ENCODE results near the gene CRYBB2.

- TF ChIP-seq, protein P1, sequence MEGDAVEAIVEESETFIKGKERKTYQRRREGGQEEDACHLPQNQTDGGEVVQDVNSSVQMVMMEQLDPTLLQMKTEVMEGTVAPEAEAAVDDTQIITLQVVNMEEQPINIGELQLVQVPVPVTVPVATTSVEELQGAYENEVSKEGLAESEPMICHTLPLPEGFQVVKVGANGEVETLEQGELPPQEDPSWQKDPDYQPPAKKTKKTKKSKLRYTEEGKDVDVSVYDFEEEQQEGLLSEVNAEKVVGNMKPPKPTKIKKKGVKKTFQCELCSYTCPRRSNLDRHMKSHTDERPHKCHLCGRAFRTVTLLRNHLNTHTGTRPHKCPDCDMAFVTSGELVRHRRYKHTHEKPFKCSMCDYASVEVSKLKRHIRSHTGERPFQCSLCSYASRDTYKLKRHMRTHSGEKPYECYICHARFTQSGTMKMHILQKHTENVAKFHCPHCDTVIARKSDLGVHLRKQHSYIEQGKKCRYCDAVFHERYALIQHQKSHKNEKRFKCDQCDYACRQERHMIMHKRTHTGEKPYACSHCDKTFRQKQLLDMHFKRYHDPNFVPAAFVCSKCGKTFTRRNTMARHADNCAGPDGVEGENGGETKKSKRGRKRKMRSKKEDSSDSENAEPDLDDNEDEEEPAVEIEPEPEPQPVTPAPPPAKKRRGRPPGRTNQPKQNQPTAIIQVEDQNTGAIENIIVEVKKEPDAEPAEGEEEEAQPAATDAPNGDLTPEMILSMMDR (IDR thresholded peaks at IDR 0.05 in 2 of 3, conservative IDR thresholded peaks at IDR 0.05 in 1 of 3; ENCODE audit: borderline replicate concordance in 1 of 3, insufficient read depth in 1 of 3, low read depth in 2 of 3, low read length in 2 of 3): no peak
- TF ChIP-seq RAD21 (IDR thresholded peaks at IDR 0.05; ENCODE audit: low read depth) (no peak), POLR2A (IDR thresholded peaks at IDR 0.05; ENCODE audit: borderline replicate concordance, extremely low read depth, insufficient read depth, insufficient read length) (no peak)
These were observed 26.3 kb upstream of the CRYBB2 start for GRCh38 chr22:25193130-25193529.
